ENCODE results near the gene RALGAPA2.
A peak's percentile ranks its signal among the peaks of the same experiment; 100 is the strongest.

Gene RALGAPA2

GRCh38 chr20:20683020-20683419 lies 29.4 kb downstream of the RALGAPA2 start:
- DNase-seq: no peak

DNA sequence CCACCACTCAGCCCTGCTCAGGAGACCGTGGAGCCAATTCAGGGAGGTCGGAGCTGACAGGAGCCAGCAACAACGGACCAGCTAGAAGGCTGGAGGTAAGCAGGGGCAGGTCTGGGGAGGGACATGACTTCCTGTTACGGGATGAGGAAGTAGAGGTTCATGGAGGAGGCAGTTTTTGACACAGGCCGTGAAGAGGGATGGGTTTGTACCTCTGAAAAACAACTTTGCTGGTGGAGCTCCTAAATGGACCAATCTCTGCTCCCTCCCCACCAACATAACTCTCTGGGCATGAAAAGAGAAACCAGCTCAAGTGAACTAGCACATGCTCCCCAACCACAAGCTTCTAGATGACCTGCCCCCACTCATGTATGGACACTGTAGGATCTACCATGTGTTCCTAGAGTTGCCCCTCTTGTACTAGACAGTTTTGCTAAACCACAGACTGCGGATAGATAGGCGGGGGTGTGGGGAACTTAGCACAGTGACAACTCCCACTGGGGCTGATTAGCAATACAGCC lies 31.4 kb downstream of the RALGAPA2 start:
- DNase-seq: peak in 1 of 2 donors; percentile 17

DNA sequence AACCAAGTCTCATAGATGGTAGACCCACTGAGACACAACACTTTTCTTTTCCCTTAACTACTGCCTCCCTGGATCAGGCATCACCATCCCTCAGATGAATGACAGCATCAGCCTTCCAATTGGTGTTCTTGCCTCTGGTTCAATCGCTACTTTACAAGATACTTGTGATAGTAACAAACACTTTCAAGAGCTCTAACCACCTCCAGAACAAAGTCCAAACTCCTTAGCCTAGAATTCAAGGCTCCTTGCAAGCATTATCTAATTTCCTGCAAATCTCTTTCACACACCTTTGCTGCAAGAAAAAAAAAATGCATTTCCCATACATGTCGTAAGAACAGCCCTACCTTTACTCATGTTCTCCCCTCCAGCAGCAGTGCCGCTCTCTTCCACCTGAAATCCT lies 33.1 kb downstream of the RALGAPA2 start:
- no peak for DNase-seq

GRCh38 chr20:20677186-20677585 lies 35.3 kb downstream of the RALGAPA2 start:
- DNase-seq: no peak

- peak in 1 of 2 donors; percentile 26 for DNase-seq
Observed at GRCh38 chr20:20668639-20669038, 43.8 kb downstream of the RALGAPA2 start.

DNA sequence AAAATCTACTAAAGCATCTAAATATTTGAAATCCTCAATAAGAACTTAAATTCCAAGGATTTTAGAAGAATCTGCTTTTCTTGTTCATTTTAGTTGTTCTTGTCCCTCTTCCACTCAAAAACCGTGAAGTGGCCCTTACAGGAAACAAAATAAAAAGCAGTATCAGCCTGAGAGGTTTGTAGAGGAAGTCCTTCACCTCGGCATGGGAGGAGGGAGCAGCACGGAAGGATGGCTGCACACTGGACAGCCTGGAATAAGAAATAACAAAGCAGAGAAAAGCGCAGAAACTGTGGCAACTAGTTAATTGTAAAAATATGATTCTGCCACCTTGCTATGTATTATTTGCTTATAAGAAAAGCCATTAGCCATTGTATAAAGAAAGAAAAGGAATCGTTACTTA lies 46.1 kb downstream of the RALGAPA2 start:
- DNase-seq: no peak

GRCh38 chr20:20665606-20666332 lies 46.7 kb downstream of the RALGAPA2 start:
- no peak for DNase-seq

DNA sequence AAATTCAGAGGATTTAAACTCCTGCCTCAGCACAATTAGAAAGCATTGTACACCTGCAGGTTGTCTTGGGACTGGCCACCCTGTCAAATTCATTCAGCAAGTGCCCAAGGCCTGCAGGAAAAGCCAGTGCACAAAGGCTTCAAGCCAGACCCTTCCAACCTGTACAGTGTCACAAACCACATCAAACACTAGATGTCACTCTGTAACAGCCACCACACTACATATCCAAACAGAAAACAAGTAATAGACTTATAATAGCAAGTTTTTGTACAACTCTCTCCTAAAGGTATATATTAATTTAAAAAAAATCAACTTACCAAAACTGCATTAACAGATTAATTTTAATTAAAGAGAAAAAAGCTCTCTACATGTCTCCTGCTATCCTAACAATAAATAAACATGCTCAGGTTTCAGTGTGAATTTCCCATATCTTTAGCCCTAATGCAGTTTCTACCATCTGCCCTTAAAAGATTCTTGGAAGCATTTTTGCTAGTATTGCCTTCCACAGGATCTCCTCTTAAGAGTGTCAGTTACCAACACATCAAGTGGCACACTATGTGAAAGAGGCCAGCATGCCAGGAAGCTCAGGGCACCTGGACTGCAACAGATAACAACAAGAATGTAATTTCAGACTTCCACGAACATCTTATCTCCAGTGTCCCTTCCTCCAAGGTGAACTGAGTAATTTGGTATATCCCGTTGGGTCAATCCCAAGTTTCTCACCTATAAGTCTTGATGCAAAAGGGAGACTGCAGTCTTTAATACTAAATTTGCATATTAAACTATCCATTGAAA lies 47.5 kb downstream of the RALGAPA2 start:
- DNase-seq: peak in 1 of 2 donors; percentile 28

GRCh38 chr20:20663841-20664240 lies 48.6 kb downstream of the RALGAPA2 start:
- DNase-seq: no peak

DNA sequence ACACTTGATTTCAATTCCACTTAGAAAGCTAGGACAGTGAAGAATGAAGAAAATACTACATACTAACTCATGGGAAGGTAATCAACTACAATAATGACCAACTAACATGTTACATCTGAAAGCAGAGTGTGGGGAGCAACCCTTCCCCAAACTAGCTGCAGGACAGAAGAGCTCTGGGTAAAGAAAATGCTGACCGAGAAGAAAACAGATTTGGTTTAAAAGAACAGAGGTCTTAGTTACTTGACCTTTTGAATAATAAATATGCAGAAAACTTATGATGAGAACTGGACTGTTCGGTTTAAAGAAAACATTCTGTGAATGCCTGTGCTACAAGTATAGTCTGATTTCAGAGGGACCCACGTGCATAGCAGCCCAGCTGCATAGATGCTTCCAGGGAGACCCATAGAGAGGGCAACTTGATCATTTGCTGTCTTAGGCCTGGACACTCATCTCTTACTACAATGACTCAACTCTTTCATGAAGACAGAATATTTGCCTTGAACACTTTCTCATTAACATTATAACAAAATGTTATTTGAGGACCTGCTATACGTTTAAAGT lies 53.5 kb downstream of the RALGAPA2 start:
- DNase-seq: no peak

DNA sequence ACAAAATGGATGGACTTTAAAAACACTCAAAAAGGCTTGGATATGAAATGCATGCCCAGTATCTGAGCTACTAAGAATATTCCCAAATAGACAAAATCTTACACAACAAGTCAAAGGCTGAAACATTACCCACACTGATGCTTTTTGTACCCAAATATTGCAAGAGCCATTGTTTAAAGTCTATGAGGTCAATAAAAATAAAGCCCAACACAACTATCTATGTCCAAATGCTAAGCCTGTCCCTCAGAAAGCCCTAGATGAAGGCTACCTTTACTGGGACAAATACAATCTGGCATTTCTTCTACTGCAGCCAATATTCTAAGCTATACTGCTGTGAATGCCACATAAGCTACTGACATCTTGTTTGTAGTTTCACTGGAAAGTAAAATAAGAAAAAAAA lies 54.3 kb downstream of the RALGAPA2 start:
- DNase-seq: no peak

- DNase-seq: no peak
Observed at GRCh38 chr20:20657092-20657491, 55.4 kb downstream of the RALGAPA2 start.

DNA sequence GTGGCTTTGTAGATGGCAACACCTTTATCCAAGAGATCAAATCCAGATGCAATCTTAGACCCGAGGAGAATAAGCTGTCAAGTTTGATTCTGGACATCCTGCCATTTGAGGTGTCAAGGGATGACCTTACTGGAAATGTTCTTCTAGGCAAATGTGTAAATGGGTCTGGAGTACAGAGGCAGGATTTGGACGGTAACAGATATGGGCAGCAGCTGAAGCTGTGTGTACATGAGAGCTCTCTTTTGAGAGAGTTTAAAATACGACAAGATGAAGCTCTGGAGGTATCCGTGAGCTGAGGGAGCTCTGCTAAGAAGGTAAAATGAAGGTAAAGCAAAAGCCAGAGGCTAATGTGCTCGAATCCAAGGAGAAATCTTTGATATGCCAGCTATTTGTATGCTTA lies 56.6 kb downstream of the RALGAPA2 start:
- DNase-seq: no peak

DNA sequence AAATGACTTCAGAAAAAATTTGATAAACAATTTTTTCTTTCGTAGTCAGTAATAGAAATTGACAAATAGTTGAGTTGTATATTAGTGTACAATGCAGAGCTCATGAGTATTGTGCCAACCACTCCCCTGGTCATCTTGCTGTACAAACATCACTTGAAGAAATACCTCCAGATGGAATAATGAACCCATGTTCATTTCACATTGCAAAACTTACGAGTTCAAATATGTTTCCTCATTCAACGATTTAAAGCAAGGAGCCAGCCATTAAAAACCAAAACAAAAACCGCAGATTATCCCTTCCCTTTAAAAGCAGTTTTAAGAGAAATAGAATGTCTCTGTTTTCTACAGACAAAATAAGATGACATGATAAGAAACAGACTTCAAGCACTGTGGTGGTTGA lies 62.5 kb downstream of the RALGAPA2 start:
- no peak for DNase-seq

DNA sequence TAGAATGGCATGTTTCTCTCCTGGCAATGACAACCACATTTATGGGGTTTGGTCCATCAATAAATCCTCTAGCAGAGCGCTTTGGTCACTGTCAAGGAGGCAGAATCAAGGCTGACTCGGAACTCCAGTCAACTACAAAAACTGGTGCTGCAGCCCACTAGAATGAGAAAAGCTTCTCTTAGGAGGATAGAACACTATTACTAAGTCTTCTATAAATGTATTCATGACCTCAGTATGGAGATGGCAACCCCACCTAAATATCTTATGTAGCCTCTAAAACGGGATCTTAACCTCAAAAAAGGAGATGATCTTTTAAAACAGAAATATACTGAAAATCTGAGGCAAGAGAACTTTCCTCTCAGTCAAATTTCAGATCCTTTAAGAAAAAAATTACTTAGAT lies 68.5 kb downstream of the RALGAPA2 start:
- no peak for DNase-seq

DNA sequence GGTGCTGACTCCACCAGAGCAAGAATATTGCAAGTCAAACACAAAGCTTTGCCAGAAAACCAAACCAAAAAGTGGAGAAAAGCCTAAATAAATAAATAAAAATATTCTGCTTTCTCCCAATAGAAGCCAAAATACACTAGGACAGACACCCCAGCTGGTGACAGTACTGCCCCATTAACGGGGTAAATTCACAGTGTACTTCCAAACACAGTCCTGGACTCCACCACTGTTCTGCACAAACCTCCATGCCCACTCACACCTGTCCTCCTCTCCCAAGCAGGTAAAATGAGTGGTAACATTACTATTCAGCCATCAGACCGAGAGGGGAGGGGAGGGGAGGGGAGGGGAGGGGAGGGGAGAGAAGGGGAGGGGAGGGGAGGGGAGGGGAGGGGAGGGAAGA lies 70.7 kb downstream of the RALGAPA2 start:
- DNase-seq: no peak

DNA sequence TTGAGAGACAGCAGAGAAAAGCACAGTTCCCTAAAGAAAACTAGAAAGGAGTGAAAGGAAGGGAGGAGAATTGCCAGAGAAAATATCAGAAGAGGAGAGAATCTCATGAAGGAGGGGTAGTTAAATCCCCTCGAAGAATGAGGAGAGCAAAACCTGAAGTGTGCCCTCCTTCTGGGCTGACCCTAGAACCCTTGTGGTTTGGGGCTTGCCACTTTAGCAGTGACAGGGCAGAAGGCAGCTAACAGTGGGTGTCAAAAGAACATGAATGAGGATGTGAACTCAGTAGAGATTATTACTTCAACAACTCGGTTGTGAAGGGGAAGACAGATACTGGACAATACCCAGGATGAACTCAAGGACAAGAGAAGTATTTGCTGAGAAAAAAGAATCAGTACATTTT lies 73.6 kb downstream of the RALGAPA2 start:
- no peak for DNase-seq

GRCh38 chr20:20637998-20638725 lies 74.3 kb downstream of the RALGAPA2 start:
- no peak for DNase-seq

GRCh38 chr20:20635006-20635405 lies 77.4 kb downstream of the RALGAPA2 start:
- no peak for DNase-seq

DNA sequence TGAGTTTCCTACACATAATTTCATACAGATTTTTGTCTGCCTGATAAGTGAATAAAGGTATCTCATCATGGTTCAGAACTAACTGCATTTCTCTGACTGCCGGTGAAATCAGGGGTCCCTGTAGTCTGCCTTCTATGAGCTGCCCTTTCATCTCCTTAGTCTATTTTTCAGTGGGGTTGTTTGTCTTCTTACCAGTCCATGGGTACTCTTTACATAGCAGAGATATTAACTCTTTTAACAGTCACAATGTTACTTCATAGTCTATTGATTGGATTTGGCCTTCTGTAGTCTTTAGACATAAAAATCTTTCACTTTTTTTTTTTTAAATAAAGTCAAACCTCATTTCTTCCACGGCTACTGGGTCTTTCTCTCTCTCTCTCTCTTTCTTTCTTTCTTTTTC lies 79.8 kb downstream of the RALGAPA2 start:
- DNase-seq: no peak

GRCh38 chr20:20630551-20630950 lies 81.9 kb downstream of the RALGAPA2 start:
- no peak for DNase-seq

GRCh38 chr20:20629556-20630188 lies 82.8 kb downstream of the RALGAPA2 start:
- DNase-seq: no peak

GRCh38 chr20:20628314-20628713 lies 84.1 kb downstream of the RALGAPA2 start:
- DNase-seq: no peak

Data from CD4-positive, alpha-beta T cell treated with Interleukin-4 for 1 hour (primary cell).